Measurements from ENCODE around the gene SLCO6A1.

The SLCO6A1 gene

GRCh38 chr5:102450313-102450990, 48.3 kb downstream of the SLCO6A1 start:
- DNase-seq = no peak

- no peak for DNase-seq
Measured at GRCh38 chr5:102433473-102433872, 65.3 kb downstream of the SLCO6A1 start.

DNA sequence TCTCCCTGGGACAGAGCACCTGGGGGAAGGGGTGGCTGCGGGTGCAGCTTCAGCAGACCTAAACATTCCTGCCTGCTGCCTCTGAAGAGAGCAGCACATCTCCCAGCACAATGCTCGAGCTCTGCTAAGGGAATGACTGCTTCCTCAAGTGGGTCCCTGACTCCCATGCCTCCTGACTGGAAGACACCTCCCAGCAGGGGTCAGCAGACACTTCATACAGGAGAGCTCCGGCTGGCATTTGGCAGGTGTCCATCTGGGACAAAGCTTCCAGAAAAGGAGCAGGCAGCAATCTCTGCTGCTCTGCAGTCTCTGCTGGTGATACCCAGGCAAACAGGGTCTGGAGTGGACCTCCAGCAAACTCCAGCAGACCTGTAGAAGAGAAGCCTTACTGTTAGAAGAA, 77.2 kb downstream of the SLCO6A1 start:
- no peak for DNase-seq

- DNase-seq = no peak
Measured at GRCh38 chr5:102418531-102418930, 80.3 kb downstream of the SLCO6A1 start.

DNA sequence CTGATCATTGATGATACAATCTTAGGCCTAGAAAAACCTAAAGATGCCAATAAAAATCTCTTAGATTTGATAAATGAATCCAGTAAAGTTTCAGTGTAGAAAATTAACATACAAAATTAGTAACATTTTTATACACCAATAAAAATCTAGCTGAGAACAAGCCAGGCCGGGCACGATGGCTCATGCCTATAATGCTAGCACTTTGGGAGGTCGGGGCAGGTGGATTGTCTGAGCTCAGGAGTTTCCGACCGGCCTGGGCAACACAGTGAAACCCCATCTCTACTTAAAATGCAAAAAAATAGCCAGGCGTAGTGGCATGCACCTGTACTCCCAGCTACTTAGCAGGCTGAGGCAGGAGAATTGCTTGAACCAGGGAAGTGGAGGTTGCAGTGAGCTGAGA, 84.4 kb downstream of the SLCO6A1 start:
- DNase-seq = no peak

GRCh38 chr5:102388235-102388634, 110.6 kb downstream of the SLCO6A1 start:
- no peak for DNase-seq

DNA sequence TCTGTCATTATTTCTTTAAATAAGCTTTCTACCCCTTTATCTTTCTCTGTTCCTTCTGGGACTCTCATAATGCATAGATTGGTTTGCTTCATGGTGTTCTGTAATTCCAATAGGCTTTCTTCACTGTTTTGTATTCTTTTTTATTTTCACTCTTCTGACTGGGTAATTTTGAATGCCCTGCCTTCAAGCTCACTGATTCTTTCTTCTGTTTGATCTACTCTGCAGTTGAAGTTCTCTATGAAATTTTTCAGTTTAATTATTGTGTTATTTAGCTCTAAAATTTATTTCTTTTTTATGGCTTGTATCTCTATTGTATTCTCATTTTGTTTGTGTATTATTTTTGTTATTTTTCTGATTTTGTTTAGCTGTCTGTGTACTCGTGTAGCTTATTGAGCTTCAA, 113.4 kb downstream of the SLCO6A1 start:
- no peak for DNase-seq

DNA sequence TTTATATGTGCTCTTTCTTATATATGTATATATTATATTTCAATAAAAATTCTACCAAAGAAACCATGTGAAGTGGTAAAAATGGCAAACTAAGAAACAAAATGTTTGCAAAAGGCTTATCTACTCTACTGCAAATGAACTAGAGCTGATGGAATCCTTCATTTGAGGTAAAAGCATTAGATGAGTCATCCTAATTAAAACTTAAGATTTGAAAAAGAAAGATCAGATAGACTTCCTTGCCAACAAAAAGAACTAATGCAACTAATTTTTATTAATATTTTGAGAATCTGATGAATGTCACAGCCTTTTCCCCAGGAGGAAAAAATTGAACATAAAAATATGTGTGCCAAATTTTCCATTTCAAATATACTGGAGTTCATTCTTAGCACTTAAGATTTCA, 118.6 kb downstream of the SLCO6A1 start:
- no peak for DNase-seq

- DNase-seq = no peak
Measured at GRCh38 chr5:102375876-102376275, 122.9 kb downstream of the SLCO6A1 start.

- DNase-seq = no peak
Measured at GRCh38 chr5:102375272-102375671, 123.5 kb downstream of the SLCO6A1 start.

DNA sequence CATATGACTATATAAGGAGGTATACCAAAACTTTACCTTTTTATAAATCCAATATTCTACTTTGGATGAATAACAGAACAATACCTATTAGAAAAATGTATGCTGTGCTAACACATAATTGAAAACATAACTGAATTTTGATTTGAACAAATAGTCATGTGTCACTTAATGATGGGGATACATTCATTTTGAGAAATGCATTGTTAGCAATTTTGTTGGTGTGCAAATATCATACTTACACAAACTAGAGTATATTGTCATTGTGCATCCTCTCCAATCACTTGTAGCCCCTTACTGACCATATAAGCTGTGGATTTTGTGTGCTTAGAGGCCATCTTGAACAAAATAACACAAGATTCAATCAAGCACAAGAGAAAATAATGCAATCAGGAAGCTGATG, 130.4 kb downstream of the SLCO6A1 start:
- DNase-seq = no peak

DNA sequence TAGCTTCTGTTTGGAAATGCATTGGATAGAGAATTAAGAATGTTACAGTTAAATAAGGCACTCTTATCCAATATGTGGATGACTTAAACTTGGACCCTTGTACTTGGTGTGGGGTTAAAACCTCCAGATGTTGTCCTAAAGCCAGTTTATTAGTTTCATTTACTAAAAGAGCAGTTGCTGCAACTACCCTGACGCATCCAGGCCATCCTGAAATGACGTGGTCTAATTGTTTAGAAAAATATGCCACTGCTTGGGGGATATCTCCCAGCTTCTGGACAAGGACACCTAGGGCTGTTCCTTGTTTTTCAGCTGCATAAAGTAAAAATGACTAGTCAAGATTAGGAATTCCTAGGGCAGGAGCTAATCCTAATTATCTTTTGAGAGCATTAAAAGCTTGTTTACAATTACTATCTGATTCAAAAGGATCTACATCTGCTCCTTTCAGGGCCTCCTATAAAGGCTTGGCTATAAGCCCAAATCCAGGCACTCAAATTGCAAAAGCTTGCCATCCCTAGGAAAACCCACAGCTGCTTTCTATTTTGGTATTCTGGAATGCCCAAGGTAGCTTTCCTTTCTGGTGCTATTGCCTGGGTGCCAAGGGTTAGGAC, 157.0 kb downstream of the SLCO6A1 start:
- peak; percentile 77 for DNase-seq

- no peak for DNase-seq
Measured at GRCh38 chr5:102324714-102325113, 174.1 kb downstream of the SLCO6A1 start.

All from NCI-H1694 (cell line).